ENCODE data around the gene CACNG4. TPM values are rescaled to one million over a fixed set of nuclear protein-coding genes. Genes with fewer than 3 reads are reported as not detected.

The CACNG4 gene
- polyA plus RNA-seq, 2 of the 4 experiments (the other 2 are of a cell fraction): 6.2 to 10.2 TPM

GRCh38 chr17:67056746-67057490, 92.4 kb downstream of the CACNG4 start:
- no peak overlapping the region for H3K27ac ChIP-seq
- H3K4me2 ChIP-seq: no peak overlapping the region
- WGBS (ENCODE audit: missing lambda C conversion rate): 87% methylated on average over 18 of the region's 18 CpGs
- H3K4me1 ChIP-seq: no peaks in the 10 kb centered on the region
- ChIA-PET POLR2A (no interaction called here), CTCF (no interaction called here)
- no peaks in the 10 kb centered on the region for H3K9me3 ChIP-seq
- no peak for DNase-seq (ENCODE audit: low read depth in 1 of 2, low spot score in 1 of 2)
- no peak for ATAC-seq
- no peak for FAIRE-seq
- TF ChIP-seq MAX (IDR thresholded peaks at IDR 0.05) (no peak), PHF8 (IDR thresholded peaks at IDR 0.05; ENCODE audit: borderline replicate concordance, low read depth) (no peak), MAFK (IDR thresholded peaks at IDR 0.05; ENCODE audit: partially characterized antibody) (no peak), BCL3 (IDR thresholded peaks at IDR 0.05) (no peak), RFX5 (IDR thresholded peaks at IDR 0.05) (no peak), MAZ (IDR thresholded peaks at IDR 0.05; ENCODE audit: borderline replicate concordance, low read depth, low read length) (no peak), HES2 (IDR thresholded peaks at IDR 0.05) (no peak), NPAS2 (CRISPR knock-in tag; IDR thresholded peaks at IDR 0.05; ENCODE audit: borderline replicate concordance) (no peak), CHD4 (IDR thresholded peaks at IDR 0.05; ENCODE audit: borderline replicate concordance) (no peak), SMC3 (IDR thresholded peaks at IDR 0.05) (no peak), SREBF2 (IDR thresholded peaks at IDR 0.05) (no peak), ZFP36 (IDR thresholded peaks at IDR 0.05; ENCODE audit: borderline replicate concordance, partially characterized antibody) (no peak), HOXB5 (CRISPR knock-in tag; IDR thresholded peaks at IDR 0.05) (no peak), MYC (IDR thresholded peaks at IDR 0.05; ENCODE audit: borderline replicate concordance, low read length) (no peak), TFCP2L1 (CRISPR knock-in tag; IDR thresholded peaks at IDR 0.05) (no peak)
- TF ChIP-seq, protein P1, sequence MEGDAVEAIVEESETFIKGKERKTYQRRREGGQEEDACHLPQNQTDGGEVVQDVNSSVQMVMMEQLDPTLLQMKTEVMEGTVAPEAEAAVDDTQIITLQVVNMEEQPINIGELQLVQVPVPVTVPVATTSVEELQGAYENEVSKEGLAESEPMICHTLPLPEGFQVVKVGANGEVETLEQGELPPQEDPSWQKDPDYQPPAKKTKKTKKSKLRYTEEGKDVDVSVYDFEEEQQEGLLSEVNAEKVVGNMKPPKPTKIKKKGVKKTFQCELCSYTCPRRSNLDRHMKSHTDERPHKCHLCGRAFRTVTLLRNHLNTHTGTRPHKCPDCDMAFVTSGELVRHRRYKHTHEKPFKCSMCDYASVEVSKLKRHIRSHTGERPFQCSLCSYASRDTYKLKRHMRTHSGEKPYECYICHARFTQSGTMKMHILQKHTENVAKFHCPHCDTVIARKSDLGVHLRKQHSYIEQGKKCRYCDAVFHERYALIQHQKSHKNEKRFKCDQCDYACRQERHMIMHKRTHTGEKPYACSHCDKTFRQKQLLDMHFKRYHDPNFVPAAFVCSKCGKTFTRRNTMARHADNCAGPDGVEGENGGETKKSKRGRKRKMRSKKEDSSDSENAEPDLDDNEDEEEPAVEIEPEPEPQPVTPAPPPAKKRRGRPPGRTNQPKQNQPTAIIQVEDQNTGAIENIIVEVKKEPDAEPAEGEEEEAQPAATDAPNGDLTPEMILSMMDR (IDR thresholded peaks at IDR 0.05): no peak
- TF ChIP-seq, protein P2, sequence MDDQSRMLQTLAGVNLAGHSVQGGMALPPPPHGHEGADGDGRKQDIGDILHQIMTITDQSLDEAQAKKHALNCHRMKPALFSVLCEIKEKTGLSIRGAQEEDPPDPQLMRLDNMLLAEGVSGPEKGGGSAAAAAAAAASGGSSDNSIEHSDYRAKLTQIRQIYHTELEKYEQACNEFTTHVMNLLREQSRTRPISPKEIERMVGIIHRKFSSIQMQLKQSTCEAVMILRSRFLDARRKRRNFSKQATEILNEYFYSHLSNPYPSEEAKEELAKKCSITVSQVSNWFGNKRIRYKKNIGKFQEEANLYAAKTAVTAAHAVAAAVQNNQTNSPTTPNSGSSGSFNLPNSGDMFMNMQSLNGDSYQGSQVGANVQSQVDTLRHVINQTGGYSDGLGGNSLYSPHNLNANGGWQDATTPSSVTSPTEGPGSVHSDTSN (IDR thresholded peaks at IDR 0.05): no peak
- no peak overlapping the region for H3K4me3 ChIP-seq

DNA sequence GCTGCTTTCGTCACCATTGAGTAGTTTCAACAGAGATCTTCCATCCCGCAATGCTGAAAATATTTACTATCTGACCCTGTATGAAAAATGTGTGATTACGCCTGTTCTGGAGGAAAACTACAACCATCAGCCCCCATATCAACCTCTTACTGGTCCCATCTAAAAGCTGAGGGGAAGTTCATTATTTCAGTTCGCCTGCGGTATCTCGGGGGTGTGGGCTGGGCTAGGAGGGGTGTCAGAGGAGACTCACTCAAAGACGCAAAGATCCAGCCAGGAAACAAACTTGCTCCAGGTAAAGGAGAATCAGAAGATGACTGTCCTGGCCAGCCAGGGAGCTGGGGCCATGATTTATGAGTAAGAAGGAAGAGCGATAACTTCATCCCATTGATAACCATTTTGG, 93.5 kb downstream of the CACNG4 start:
- CTCF ChIA-PET: interaction anchor here (0.6 kb wide), 1 partner anchor 141 kb away, joined by 3 read pairs; no protein-coding TSS in a partner anchor
- Histone ChIP-seq H3K4me2 (no peak overlapping the region), H3K4me1 (no peaks in the 10 kb centered on the region), H3K27ac (no peak overlapping the region), H3K9me3 (no peaks in the 10 kb centered on the region), H3K4me3 (no peak overlapping the region)
- WGBS (ENCODE audit: missing lambda C conversion rate): 81% methylated on average over 8 of the region's 8 CpGs
- ATAC-seq (no peak), FAIRE-seq (no peak), DNase-seq (ENCODE audit: low read depth in 1 of 2, low spot score in 1 of 2) (no peak)
- TF ChIP-seq MYC (IDR thresholded peaks at IDR 0.05; ENCODE audit: borderline replicate concordance, low read length) (no peak), SREBF2 (IDR thresholded peaks at IDR 0.05) (no peak), RFX5 (IDR thresholded peaks at IDR 0.05) (no peak), PHF8 (IDR thresholded peaks at IDR 0.05; ENCODE audit: borderline replicate concordance, low read depth) (no peak), HOXB13 (CRISPR knock-in tag; IDR thresholded peaks at IDR 0.05; ENCODE audit: low read depth) (no peak), HEYL (CRISPR knock-in tag; IDR thresholded peaks at IDR 0.05) (no peak), NFE2L2 (conservative IDR thresholded peaks at IDR 0.05; ENCODE audit: low read length) (no peak), CBX8 (IDR thresholded peaks at IDR 0.05) (no peak), HDAC2 (IDR thresholded peaks at IDR 0.05) (no peak), NPAS2 (CRISPR knock-in tag; IDR thresholded peaks at IDR 0.05; ENCODE audit: borderline replicate concordance) (no peak), HOXA7 (CRISPR knock-in tag; IDR thresholded peaks at IDR 0.05) (no peak), EHMT2 (IDR thresholded peaks at IDR 0.05; ENCODE audit: low read depth) (no peak), KDM1A (IDR thresholded peaks at IDR 0.05; ENCODE audit: low read depth) (no peak), FOSB (CRISPR knock-in tag; IDR thresholded peaks at IDR 0.05) (no peak)
- TF ChIP-seq, protein P1 (IDR thresholded peaks at IDR 0.05): no peak
- TF ChIP-seq, protein P3, sequence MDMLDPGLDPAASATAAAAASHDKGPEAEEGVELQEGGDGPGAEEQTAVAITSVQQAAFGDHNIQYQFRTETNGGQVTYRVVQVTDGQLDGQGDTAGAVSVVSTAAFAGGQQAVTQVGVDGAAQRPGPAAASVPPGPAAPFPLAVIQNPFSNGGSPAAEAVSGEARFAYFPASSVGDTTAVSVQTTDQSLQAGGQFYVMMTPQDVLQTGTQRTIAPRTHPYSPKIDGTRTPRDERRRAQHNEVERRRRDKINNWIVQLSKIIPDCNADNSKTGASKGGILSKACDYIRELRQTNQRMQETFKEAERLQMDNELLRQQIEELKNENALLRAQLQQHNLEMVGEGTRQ (IDR thresholded peaks at IDR 0.05): no peak
- POLR2A ChIA-PET: no interaction called here

Data from A549 (cell line).